Natural killer cell treated with Interleukin-12 subunit alpha and Interleukin-12 subunit beta and Interleukin-15 and Interleukin-18, amount 100 ng/mL, for 72 hours (primary cell): ENCODE measurements around the gene KIF7. TPM values are rescaled to one million over a fixed set of nuclear protein-coding genes. Genes with fewer than 3 reads are reported as not detected.
A peak's percentile ranks its signal among the peaks of the same experiment; 100 is the strongest.
"Not testable (repeated sequence)": the region's sequence is repeated elsewhere in the genome, so short reads cannot be mapped to it uniquely, and the experiment has no call there.

Experiments
- ATAC-seq, 2 donors: fragments of 150-1000 bp; cut with Tn5 transposase in 1 of 2; sonication (Bioruptor Pico), chemical (Tn5 transposase) in 1 of 2; 2 replicates each; pipeline ENCODE4 v1.10.0; 2021
- DNase-seq: peaks from one replicate; pipeline ENCODE4 v3.0.0; 2022; ENCODE audit warnings: low spot score
- H3K27ac Mint-ChIP-seq, 2 donors: 1 replicate in 1 of 2; 2 replicates in 1 of 2; pipeline ENCODE4 v1.8.0; 2022; ENCODE audit warnings: mixed read lengths in 2 of 2, mild to moderate bottlenecking in 1 of 2, moderate library complexity in 1 of 2
- H3K27me3 Mint-ChIP-seq, 2 donors: 1 replicate in 1 of 2; 2 replicates in 1 of 2; pipeline ENCODE4 v1.8.0; 2022; ENCODE audit warnings: mixed read lengths in 2 of 2
- H3K36me3 Mint-ChIP-seq: one replicate; pipeline ENCODE4 v1.8.0; 2022; ENCODE audit warnings: mixed read lengths
- H3K4me1 Mint-ChIP-seq, 2 donors: 1 replicate in 1 of 2; 2 replicates in 1 of 2; pipeline ENCODE4 v1.8.0; 2022; ENCODE audit warnings: low read depth in 2 of 2, mixed read lengths in 2 of 2, mild to moderate bottlenecking in 1 of 2
- H3K4me3 Mint-ChIP-seq: one replicate; pipeline ENCODE4 v1.8.0; 2022; ENCODE audit warnings: mixed read lengths
- H3K9me3 Mint-ChIP-seq: 2 replicates; pipeline ENCODE4 v1.8.0; 2022; ENCODE audit warnings: mixed read lengths
- total RNA-seq, 2 donors: library from RNA; stranded (reverse); gene quantifications; one replicate each; pipeline ENCODE4 v1.2.3, GENCODE V29; 2022

Gene KIF7
- 1 to 10 TPM in 1 of 2 donors, under 1 TPM in 1; 1.00 to 1.4 TPM for total RNA-seq

DNA sequence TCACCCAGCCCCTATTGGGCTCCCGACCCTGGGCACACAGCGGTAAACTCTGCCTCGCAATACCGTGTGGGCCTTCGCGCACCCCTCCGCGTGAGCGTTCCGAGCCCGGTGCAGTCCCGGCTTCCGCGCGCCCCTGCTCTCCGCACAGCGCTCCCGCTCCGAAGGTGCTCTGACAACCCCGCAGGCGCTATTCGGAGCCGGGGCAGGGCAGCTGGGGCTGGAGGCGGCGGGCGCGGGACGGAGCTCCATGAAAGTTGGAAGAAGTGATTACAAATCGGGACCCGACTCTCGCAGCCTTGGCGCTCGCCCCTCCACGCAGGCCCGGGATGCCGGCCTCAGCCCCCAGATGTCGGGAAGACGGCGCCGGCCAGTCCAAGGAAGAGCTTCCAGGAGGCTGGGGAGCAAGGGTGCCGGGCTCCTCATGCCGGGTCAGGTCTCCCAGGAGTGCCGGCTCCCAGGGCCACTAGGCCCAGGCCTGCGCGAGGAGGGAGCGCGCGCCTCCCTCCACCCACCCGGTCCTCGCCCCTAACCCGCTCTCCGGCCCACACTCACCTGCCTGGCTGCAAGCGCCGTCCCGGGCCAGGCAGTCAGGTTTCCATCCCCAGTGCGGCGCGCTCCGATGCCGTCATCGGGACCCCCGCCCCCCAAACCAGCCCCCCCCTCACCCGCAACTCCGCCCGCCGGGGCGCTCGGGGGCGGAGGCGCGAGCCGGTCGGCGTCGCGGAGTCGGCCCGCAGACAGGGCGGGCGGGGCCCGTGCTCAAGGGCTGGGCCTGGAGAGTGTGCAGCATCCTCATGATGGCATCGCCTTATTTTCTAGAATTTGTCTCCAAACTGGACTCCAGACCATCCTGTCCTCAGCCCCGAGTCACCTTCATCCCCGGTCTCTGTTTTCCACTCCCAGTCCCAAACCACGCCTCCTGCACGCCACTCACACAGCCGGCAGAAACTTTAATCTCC is at the start of gene KIF7:
KIF7 (minus strand) TSS at position 621 of the 959 bp plus-strand sequence. CDS start 2,537 bp downstream, outside the sequence.
- DNase-seq = no peak
- H3K4me1 Mint-ChIP-seq = peaks cover 10% of the 10 kb centered on the region in 2 donors
- H3K27ac Mint-ChIP-seq = peak within 1 kb of the TSS in 1 of 2 donors; percentile 37
- no peaks in the 10 kb centered on the region for H3K9me3 Mint-ChIP-seq
- ATAC-seq = peak; percentile 62 to 76
- peak within 1 kb of the TSS; percentile 74 for H3K4me3 Mint-ChIP-seq
- H3K36me3 Mint-ChIP-seq = no peaks in the 10 kb centered on the region
- H3K27me3 Mint-ChIP-seq = peaks cover 22 to 44% of the 10 kb centered on the region in 2 donors

GRCh38 chr15:89704411-89704810 is 49.1 kb upstream of the KIF7 start:
- H3K27me3 Mint-ChIP-seq = peaks cover 34 to 47% of the 10 kb centered on the region in 2 donors
- no peak for DNase-seq
- peaks cover 0 to 4% of the 10 kb centered on the region in 2 donors for H3K4me1 Mint-ChIP-seq
- no peaks in the 10 kb centered on the region for H3K9me3 Mint-ChIP-seq
- H3K27ac Mint-ChIP-seq = no peak overlapping the region
- no peaks in the 10 kb centered on the region for H3K36me3 Mint-ChIP-seq
- no peak for ATAC-seq
- H3K4me3 Mint-ChIP-seq = no peak overlapping the region

GRCh38 chr15:89695198-89695597 is 39.9 kb upstream of the KIF7 start:
- ATAC-seq = no peak
- Mint-ChIP-seq H3K4me1 (peaks cover 4 to 8% of the 10 kb centered on the region in 2 donors), H3K27ac (no peak overlapping the region), H3K4me3 (no peak overlapping the region), H3K9me3 (no peaks in the 10 kb centered on the region), H3K36me3 (no peaks in the 10 kb centered on the region), H3K27me3 (peaks cover 11 to 13% of the 10 kb centered on the region in 2 donors)
- no peak for DNase-seq

- Mint-ChIP-seq H3K4me3 (no peak overlapping the region), H3K27me3 (peaks cover 0 to 8% of the 10 kb centered on the region in 2 donors), H3K4me1 (peaks cover 4 to 15% of the 10 kb centered on the region in 2 donors), H3K36me3 (no peaks in the 10 kb centered on the region), H3K27ac (no peak overlapping the region), H3K9me3 (no peaks in the 10 kb centered on the region)
- DNase-seq = no peak
- no peak for ATAC-seq
These were observed 38.4 kb upstream of the KIF7 start for GRCh38 chr15:89693696-89694095.

GRCh38 chr15:89693091-89693490 is 37.8 kb upstream of the KIF7 start:
- H3K4me1 Mint-ChIP-seq = peaks cover 4 to 15% of the 10 kb centered on the region in 2 donors
- ATAC-seq (no peak), DNase-seq (no peak)
- no peak overlapping the region for H3K4me3 Mint-ChIP-seq
- H3K9me3 Mint-ChIP-seq = no peaks in the 10 kb centered on the region
- H3K36me3 Mint-ChIP-seq = no peaks in the 10 kb centered on the region
- H3K27ac Mint-ChIP-seq = no peak overlapping the region
- H3K27me3 Mint-ChIP-seq = peaks cover 0 to 8% of the 10 kb centered on the region in 2 donors

DNA sequence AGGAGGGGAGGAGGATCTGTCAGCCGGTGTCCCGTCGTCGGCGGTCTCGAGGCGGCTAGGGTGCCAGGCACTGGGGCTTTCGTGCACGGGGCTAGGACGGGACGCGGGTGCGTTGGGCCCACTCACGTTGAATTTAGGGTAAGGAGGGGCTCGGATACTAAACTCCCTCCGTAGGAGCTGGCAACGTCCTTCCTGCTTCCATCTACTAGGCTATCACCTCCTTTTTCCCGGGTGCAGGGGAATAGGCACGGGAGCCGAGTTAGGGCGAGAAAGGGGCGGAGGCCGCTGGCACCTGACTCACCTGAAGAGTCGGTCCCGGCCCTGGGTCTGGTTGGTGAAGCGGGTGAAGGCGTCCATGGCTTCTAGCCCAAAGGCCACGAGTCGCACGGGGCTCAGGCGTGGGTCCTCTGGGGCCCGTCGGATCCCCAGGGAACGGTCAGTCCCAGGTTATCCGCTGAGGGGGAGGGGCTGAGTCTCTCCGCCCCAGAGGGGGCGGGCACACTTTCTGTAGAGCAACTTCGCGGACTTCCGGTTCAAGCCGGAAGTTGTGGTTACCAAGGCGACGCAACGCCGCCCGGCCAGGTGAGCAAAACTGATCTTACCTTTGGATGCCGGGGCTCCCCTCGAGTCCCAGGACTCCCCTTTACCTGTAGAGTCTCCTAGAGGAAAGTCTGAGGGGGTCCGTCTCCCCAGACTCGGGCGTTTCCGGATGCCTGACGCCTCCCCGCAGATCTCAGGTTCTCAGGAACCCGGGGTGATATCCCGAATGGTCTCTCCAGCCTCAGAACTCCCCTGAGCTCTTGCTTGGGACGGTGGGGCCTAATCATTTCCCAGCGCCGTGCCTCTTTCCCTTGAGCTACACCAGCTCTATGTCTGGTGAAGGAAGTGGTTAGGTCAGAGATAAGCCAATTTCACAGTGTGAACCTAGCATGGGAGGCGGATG is 35.3 kb upstream of the KIF7 start, which contains the start of the genes PEX11A and WDR93:
PEX11A (minus strand) TSS at position 479 of the 943 bp plus-strand sequence; CDS start at position 357, 122 bp downstream.
WDR93 (plus strand) TSS at position 536 of the 943 bp plus-strand sequence. CDS start 10,936 bp downstream, outside the sequence.
- DNase-seq (peak; percentile 84), ATAC-seq (peak; percentile 95 to 97)
- Mint-ChIP-seq H3K27ac (peak within 1 kb of the TSS; percentile 70 to 84), H3K4me1 (peaks cover 4 to 15% of the 10 kb centered on the region in 2 donors), H3K36me3 (peaks cover 2% of the 10 kb centered on the region), H3K27me3 (peaks cover 0 to 4% of the 10 kb centered on the region in 2 donors), H3K4me3 (peak within 1 kb of the TSS; percentile 88), H3K9me3 (no peaks in the 10 kb centered on the region)

DNA sequence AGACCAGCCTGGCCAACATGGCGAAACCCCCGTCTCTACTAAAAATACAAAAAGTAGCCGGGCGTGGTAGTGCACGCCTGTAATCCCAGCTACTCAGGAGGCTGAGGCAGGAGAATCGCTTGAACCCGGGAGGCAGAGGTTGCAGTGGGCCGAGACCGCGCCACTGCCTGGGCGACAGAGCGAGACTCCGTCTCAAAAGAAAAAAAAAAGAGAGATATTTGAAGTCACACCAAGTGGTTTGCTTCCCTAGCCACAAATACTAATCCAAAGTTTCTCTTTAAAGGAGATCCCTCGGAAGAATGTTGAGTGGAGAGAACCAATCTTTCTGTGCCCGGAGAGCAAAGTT is 34.6 kb upstream of the KIF7 start:
- Mint-ChIP-seq H3K4me3 (peak overlapping the region; percentile 88), H3K27ac (peak overlapping the region; percentile 70 to 84), H3K4me1 (peaks cover 4 to 15% of the 10 kb centered on the region in 2 donors)
- H3K9me3 Mint-ChIP-seq, H3K36me3 Mint-ChIP-seq, ATAC-seq, H3K27me3 Mint-ChIP-seq, DNase-seq: not testable (repeated sequence)

DNA sequence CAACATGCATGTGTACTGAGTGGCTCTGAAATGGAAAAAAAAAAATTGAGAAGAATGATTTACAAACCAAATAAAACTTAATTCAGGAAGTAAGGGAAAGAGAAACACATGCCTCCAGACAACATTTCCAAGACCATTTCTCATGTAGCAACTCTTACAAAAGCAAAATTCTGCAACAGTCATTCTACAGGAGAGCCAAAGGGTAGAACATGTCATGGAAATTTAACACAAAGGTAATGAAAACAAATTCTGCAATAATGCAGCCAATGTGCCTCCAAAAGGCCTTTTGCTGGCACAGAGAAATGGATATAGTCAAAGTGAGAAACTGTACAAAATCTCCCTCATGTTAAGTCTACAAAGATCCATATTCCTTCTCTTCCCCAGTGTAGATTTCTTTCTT is 31.3 kb upstream of the KIF7 start:
- H3K27ac Mint-ChIP-seq = no peak overlapping the region
- DNase-seq (no peak), ATAC-seq (no peak)
- peaks cover 5% of the 10 kb centered on the region for H3K36me3 Mint-ChIP-seq
- peaks cover 4 to 15% of the 10 kb centered on the region in 2 donors for H3K4me1 Mint-ChIP-seq
- H3K4me3 Mint-ChIP-seq = no peak overlapping the region
- H3K27me3 Mint-ChIP-seq = no peaks in the 10 kb centered on the region
- no peaks in the 10 kb centered on the region for H3K9me3 Mint-ChIP-seq

DNA sequence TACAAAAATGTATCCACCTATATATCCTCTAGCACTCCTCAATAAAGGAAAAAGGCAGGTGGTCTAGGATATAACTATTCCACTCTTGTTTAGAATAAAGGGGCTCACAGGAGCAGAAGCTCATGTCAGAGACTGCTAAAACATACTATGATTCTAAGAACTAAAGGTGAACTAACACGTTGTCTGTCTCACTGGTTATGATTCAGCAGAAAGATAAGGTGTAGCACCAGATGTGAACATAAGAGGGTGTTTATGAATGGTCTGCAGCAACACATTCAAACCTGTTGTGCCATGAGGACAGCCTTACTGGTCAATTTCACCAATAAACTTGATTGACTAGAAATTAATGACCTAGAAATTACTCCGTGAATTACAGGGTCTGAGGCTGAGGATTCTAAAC is 30.7 kb upstream of the KIF7 start:
- H3K4me1 Mint-ChIP-seq = peaks cover 2 to 12% of the 10 kb centered on the region in 2 donors
- ATAC-seq = no peak
- H3K4me3 Mint-ChIP-seq = no peak overlapping the region
- no peak overlapping the region for H3K27ac Mint-ChIP-seq
- H3K27me3 Mint-ChIP-seq = no peaks in the 10 kb centered on the region
- peaks cover 5% of the 10 kb centered on the region for H3K36me3 Mint-ChIP-seq
- no peaks in the 10 kb centered on the region for H3K9me3 Mint-ChIP-seq
- DNase-seq = no peak

- Mint-ChIP-seq H3K27me3 (no peaks in the 10 kb centered on the region), H3K4me1 (no peaks in the 10 kb centered on the region), H3K27ac (no peak overlapping the region), H3K9me3 (no peaks in the 10 kb centered on the region), H3K4me3 (no peak overlapping the region), H3K36me3 (peaks cover 5% of the 10 kb centered on the region)
- DNase-seq (no peak), ATAC-seq (no peak)
These were observed 25.9 kb upstream of the KIF7 start for GRCh38 chr15:89681146-89681545.

DNA sequence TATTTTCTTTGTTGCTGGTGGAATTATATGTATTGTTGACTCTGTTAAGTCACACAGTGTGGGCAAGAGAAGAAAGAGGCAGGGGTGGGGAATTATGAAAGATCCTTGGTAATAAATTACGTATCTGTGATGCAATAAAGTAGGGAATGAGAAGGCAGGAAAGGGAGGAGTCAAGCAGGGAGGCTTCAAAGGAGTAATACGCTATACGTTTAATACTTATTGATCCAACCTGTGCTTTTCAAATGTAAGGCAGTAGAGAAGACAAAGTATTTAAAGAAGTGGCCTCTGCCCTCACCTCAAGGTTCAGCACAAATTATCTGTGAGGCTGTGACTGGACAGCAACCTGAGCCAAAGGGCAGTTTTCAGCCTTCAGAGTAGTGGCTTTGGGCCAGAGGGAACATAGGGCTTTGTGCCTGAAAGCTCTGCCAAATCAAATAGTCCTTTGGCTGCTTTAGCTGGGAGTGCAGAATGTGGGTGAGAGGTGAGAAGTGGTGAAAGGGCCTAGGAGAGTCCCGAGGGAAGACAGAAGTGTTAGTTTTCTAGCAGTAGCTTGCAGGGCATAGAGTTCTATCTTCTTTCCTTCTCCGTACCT is 25.1 kb upstream of the KIF7 start:
- H3K27me3 Mint-ChIP-seq = no peaks in the 10 kb centered on the region

GRCh38 chr15:89679212-89679611 is 23.9 kb upstream of the KIF7 start, which contains the start of gene PLIN1:
PLIN1 (minus strand) TSS chr15:89679367; CDS start chr15:89677489, 1,878 bp downstream.
- ATAC-seq (no peak), DNase-seq (no peak)
- H3K36me3 Mint-ChIP-seq = no peaks in the 10 kb centered on the region
- no peaks in the 10 kb centered on the region for H3K27me3 Mint-ChIP-seq
- no peaks in the 10 kb centered on the region for H3K9me3 Mint-ChIP-seq
- no peak within 1 kb of the TSS for H3K27ac Mint-ChIP-seq
- H3K4me1 Mint-ChIP-seq = no peaks in the 10 kb centered on the region
- H3K4me3 Mint-ChIP-seq = no peak within 1 kb of the TSS

More for the DNA sequence above, 25.1 kb upstream of the KIF7 start:
- Mint-ChIP-seq H3K36me3 (peaks cover 1% of the 10 kb centered on the region), H3K4me1 (no peaks in the 10 kb centered on the region), H3K27ac (no peak overlapping the region), H3K4me3 (no peak overlapping the region), H3K9me3 (no peaks in the 10 kb centered on the region)
- ATAC-seq = no peak
- no peak for DNase-seq

- no peak overlapping the region for H3K4me3 Mint-ChIP-seq
- peaks cover 0 to 3% of the 10 kb centered on the region in 2 donors for H3K27me3 Mint-ChIP-seq
These were observed 22.1 kb upstream of the KIF7 start for GRCh38 chr15:89677381-89677780.

More at GRCh38 chr15:89677381-89677780, 22.1 kb upstream of the KIF7 start:
- Mint-ChIP-seq H3K36me3 (no peaks in the 10 kb centered on the region), H3K9me3 (no peaks in the 10 kb centered on the region), H3K4me1 (no peaks in the 10 kb centered on the region), H3K27ac (no peak overlapping the region)
- ATAC-seq (no peak), DNase-seq (no peak)
